ENCODE results near the gene GH1.
"Not testable (repeated sequence)": the region's sequence is repeated elsewhere in the genome, so short reads cannot be mapped to it uniquely, and the experiment has no call there.

DNA sequence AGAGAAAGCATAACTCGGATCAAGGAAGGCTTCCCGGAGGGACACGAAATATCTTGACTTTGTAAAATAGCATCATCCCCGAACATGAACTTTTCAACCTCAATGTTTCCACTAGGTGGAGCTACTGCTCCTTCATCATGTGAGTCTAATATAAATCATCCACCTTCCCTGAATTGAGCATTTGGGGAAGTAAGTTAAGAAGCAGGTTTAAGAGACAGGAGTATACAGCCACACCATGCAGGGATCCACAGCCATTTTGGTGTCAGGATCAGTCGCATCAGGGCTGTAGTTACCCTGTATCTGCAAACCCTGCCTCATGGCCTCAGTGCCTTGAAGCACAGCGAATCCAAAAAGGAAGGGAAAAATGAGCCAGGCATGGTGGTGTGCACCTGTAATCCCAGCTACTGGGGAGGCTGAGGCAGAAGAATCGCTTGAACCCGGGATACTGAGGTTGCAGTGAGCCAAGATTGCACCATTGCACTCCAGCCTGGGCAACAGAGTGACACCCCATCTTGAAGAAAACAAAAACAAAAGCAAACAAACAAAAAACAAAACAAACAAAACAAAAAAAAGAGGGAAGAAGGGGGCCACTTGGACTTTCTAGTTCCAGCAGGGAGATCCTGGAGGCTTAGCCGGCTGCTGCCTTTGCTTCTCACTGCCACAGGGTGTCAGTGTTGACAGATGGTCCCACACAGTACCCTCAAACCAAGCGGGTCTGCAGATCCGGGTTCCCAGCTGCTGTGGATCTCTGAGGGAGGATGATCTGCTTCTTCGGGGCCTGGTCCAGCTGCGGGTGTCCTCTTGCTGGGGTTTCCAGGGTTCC is 29.4 kb downstream of the GH1 start:
- TF ChIP-seq, protein P1, sequence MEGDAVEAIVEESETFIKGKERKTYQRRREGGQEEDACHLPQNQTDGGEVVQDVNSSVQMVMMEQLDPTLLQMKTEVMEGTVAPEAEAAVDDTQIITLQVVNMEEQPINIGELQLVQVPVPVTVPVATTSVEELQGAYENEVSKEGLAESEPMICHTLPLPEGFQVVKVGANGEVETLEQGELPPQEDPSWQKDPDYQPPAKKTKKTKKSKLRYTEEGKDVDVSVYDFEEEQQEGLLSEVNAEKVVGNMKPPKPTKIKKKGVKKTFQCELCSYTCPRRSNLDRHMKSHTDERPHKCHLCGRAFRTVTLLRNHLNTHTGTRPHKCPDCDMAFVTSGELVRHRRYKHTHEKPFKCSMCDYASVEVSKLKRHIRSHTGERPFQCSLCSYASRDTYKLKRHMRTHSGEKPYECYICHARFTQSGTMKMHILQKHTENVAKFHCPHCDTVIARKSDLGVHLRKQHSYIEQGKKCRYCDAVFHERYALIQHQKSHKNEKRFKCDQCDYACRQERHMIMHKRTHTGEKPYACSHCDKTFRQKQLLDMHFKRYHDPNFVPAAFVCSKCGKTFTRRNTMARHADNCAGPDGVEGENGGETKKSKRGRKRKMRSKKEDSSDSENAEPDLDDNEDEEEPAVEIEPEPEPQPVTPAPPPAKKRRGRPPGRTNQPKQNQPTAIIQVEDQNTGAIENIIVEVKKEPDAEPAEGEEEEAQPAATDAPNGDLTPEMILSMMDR (conservative IDR thresholded peaks at IDR 0.05): peak; percentile 79
- TF ChIP-seq ZFX (IDR thresholded peaks at IDR 0.05): not testable (repeated sequence)
